Upper lobe of left lung (tissue), 6 donors: ENCODE measurements around the gene TBC1D8. TPM values are rescaled to one million over a fixed set of nuclear protein-coding genes. Genes with fewer than 3 reads are reported as not detected.

ENCODE experiments used
- ATAC-seq, 2 donors: fragments of 200-7000 bp; cut with Tn5 transposase; one replicate each; pipeline ENCODE4 v1.9.1; 2022; ENCODE audit warnings: mild to moderate bottlenecking in 2 of 2, moderate library complexity in 2 of 2; ENCODE audit not compliant: low FRiP score in 2 of 2
- DNase-seq, 2 donors: peaks; one replicate each; pipeline ENCODE4 v3.0.0-alpha.2; 2019 to 2020
- H3K27ac ChIP-seq, 4 donors: fragments of 200-600 bp; sonication (generic); one replicate each; pipeline ENCODE4 v1.5.1; 2016 to 2019
- H3K27me3 ChIP-seq, 4 donors: fragments of 200-600 bp; sonication (generic); one replicate each; pipeline ENCODE4 v1.5.1; 2017 to 2019
- H3K36me3 ChIP-seq, 4 donors: fragments of 200-600 bp; sonication (generic); one replicate each; pipeline ENCODE4 v1.5.1; 2016 to 2019
- H3K4me1 ChIP-seq, 4 donors: fragments of 200-600 bp; sonication (generic); one replicate each; pipeline ENCODE4 v1.5.1; 2018 to 2019
- H3K4me3 ChIP-seq, 4 donors: fragments of 200-600 bp; sonication (generic); one replicate each; pipeline ENCODE4 v1.5.1; 2017 to 2019; ENCODE audit warnings: mild to moderate bottlenecking in 2 of 4, moderate library complexity in 1 of 4
- H3K9me3 ChIP-seq, 4 donors: fragments of 200-600 bp; sonication (generic); one replicate each; pipeline ENCODE4 v1.5.1; 2018 to 2019
- EP300 ChIP-seq, 4 donors: sonication (generic); formaldehyde crosslinking; IDR thresholded peaks; one replicate each; pipeline ENCODE4 v1.5.1; 2017; ENCODE audit warnings: antibody characterized with exemption in 4 of 4, control low read depth in 2 of 4
- POLR2A ChIP-seq, 4 donors: fragments of 450-650 bp; IDR thresholded peaks; one replicate each; pipeline ENCODE4 v1.5.1; 2016 to 2017; ENCODE audit warnings: antibody characterized with exemption in 4 of 4, mild to moderate bottlenecking in 2 of 4
- POLR2AphosphoS5 ChIP-seq, 2 donors: sonication (generic); formaldehyde crosslinking; IDR thresholded peaks; one replicate each; pipeline ENCODE4 v1.5.1; 2017; ENCODE audit warnings: antibody characterized with exemption in 2 of 2
- WGBS, 2 donors: methylation state at CpG; one replicate each; pipeline ENCODE4 v1.1.5; 2017 to 2018; 5-methylcytosine and 5-hydroxymethylcytosine counted together
- total RNA-seq, 6 donors: library from RNA; depleted of rRNA in 4 of 6; stranded (reverse); fragments of >200 nt in 4 of 6; gene quantifications; one replicate each; pipeline versions ENCODE4 v1.1.0 to v1.2.1, GENCODE V29; 2016 to 2021
- TF ChIP-seq, protein P1 (sequence below), 6 experiments: fragments of 450-650 bp in 4 of 6; fragments of 200-600 bp in 2 of 6; sonication (generic) in 2 of 6; IDR thresholded peaks; one replicate each; pipeline ENCODE4 v1.5.1; 2016 to 2019; ENCODE audit warnings: antibody characterized with exemption in 6 of 6
- donor health status: DM: no; HTN: no; CAD: no; lungs with moderate emphysema.
- donor health status: DM: no; HTN: yes; CAD: no; lungs with severe emphysema.

TBC1D8 gene
- total RNA-seq, 6 donors from 2014 or later: 21.0 to 133 (median 56.8) TPM

DNA sequence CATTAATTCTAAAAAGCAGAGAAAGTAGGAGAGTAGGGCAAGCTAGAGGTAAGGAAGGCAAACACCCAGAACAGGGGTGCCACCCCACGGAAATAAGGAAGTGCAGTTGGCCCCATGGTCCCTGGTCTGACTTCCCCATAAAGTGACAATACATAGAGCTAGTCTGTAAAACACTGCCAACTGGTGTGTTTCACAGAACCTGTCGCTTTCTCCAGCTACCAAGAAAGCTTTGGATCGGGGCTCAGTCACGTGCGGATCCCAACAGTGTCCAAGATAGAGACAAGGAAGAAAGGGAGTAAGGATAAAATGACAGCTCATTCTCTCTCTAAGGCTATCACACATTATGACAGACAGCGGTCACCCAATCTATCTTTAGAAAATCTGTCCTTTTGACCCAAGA, 36.4 kb downstream of the TBC1D8 start:
- Histone ChIP-seq H3K4me1 (peaks cover 54 to 86% (median 72%) of the 10 kb centered on the region in 4 donors), H3K36me3 (no peaks in the 10 kb centered on the region), H3K9me3 (no peaks in the 10 kb centered on the region), H3K27ac (peak overlapping the region; percentile 33 to 78 (median 62)), H3K4me3 (no peak overlapping the region), H3K27me3 (no peaks in the 10 kb centered on the region)
- 63 to 69% methylated on average over 6 of the region's 6 CpGs for WGBS, 2 donors
- peak in 1 of 2 donors; percentile 62 for ATAC-seq
- DNase-seq: peak in 1 of 2 donors; percentile 73
- no peak for TF ChIP-seq POLR2AphosphoS5 (IDR thresholded peaks at IDR 0.05)
- TF ChIP-seq EP300 (IDR thresholded peaks at IDR 0.05): no peak
- TF ChIP-seq, protein P1, sequence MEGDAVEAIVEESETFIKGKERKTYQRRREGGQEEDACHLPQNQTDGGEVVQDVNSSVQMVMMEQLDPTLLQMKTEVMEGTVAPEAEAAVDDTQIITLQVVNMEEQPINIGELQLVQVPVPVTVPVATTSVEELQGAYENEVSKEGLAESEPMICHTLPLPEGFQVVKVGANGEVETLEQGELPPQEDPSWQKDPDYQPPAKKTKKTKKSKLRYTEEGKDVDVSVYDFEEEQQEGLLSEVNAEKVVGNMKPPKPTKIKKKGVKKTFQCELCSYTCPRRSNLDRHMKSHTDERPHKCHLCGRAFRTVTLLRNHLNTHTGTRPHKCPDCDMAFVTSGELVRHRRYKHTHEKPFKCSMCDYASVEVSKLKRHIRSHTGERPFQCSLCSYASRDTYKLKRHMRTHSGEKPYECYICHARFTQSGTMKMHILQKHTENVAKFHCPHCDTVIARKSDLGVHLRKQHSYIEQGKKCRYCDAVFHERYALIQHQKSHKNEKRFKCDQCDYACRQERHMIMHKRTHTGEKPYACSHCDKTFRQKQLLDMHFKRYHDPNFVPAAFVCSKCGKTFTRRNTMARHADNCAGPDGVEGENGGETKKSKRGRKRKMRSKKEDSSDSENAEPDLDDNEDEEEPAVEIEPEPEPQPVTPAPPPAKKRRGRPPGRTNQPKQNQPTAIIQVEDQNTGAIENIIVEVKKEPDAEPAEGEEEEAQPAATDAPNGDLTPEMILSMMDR (IDR thresholded peaks at IDR 0.05): no peak
- TF ChIP-seq POLR2A (IDR thresholded peaks at IDR 0.05): no peak

DNA sequence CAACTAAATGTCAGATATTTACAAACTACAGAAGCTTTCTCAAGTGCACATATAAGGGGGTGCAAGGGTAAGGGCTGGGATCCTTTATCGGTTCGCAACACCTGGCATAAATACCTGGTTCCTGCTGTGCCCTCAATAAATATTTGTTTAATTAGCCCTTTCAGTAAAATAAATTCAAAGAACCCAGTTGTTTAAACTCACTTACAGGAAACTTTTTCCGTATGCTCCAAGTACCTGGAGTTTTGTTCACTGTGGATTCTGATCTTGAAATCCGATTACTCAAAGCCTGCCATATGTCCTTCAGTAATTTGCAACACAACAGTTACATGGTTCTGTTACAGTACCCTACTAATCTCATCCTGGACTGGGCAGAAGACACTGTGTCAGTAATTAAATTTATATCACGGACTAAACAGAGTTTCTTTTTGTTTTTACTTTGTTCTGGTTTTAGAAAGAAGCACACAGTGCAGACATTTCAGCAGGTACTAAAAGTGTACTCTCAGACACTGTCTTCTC, 36.9 kb downstream of the TBC1D8 start:
- Histone ChIP-seq H3K27me3 (no peaks in the 10 kb centered on the region), H3K36me3 (no peaks in the 10 kb centered on the region), H3K4me3 (no peak overlapping the region), H3K4me1 (peaks cover 53 to 86% (median 70%) of the 10 kb centered on the region in 4 donors), H3K9me3 (no peaks in the 10 kb centered on the region), H3K27ac (peak overlapping the region; percentile 33 to 78 (median 62))
- DNase-seq: no peak
- WGBS, 2 donors: 56 to 62% methylated on average over 5 of the region's 5 CpGs
- no peak for TF ChIP-seq POLR2A (IDR thresholded peaks at IDR 0.05)
- TF ChIP-seq, protein P1 (IDR thresholded peaks at IDR 0.05): no peak
- TF ChIP-seq POLR2AphosphoS5 (IDR thresholded peaks at IDR 0.05): no peak
- TF ChIP-seq EP300 (IDR thresholded peaks at IDR 0.05): no peak
- no peak for ATAC-seq

DNA sequence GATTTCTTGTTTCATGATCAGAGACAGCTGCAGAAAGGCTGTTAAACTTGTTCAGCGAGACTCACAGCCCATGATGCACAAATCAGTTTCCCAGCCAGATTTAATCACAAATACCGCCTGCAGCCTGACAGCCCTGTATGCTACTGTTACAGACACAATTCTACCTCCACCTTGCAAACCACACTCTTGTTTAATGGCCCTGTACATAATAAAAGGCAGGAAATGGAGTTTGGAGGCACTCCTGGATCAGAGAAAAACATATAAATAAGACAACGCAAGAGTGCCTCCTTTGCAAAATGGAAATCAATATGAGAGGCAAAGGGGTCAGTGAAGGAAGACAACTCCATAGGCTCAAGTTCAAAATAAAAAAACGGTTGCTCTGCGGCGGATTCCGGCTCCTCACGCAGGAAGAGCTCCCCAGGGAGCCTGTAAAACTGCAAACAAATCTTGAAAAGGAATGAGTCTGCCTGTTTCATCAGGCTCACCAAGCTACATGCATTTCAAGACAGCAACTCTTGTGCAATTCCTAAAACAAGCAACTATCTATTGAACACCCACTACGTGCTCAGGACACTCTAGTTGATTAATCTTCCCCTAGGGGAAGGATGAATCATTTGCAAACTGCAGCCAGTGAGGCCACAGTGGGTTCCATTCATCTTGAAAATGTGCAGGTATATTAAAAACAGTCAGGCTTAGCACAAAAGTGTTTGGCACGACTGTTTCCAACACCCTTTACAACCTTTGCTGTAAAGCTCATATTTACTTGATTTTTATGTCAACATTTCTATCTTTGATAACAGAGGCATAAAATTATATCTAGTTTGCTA, 37.5 kb downstream of the TBC1D8 start:
- WGBS, 2 donors: 20 to 26% methylated on average over 10 of the region's 10 CpGs
- ATAC-seq: peak in 1 of 2 donors; percentile 45
- peak overlapping the region; percentile 33 to 78 (median 62) for H3K27ac ChIP-seq

DNA sequence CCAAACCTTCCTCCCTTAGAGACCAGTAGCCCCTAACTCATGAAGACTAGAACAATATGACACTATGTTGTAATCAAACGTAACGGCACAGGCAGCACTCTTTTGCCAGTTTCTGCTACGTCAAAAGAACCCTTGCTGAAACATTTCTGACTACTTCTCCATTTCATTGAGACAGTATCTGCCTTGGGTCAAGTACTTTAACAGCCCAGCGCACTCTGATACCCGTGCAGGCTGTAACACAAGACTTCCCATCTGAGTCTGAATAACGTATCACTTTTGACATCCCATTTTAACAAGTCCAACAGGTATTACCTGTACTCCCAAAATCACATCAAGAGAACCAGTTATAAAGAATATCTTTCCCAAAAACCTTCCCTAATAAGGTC, 38.4 kb downstream of the TBC1D8 start:
- ATAC-seq (peak in 1 of 2 donors; percentile 38), DNase-seq (peak in 1 of 2 donors; percentile 42)
- no peaks in the 10 kb centered on the region for H3K27me3 ChIP-seq
- H3K9me3 ChIP-seq: no peaks in the 10 kb centered on the region
- H3K27ac ChIP-seq: peak overlapping the region; percentile 22 to 62 (median 40)
- TF ChIP-seq POLR2A (IDR thresholded peaks at IDR 0.05): peak in 1 of 4 donors; percentile 34
- no peak for TF ChIP-seq POLR2AphosphoS5 (IDR thresholded peaks at IDR 0.05)
- TF ChIP-seq EP300 (IDR thresholded peaks at IDR 0.05): no peak
- no peak overlapping the region for H3K4me3 ChIP-seq
- no peaks in the 10 kb centered on the region for H3K36me3 ChIP-seq
- 43 to 44% methylated on average over 6 of the region's 6 CpGs for WGBS, 2 donors
- peaks cover 44 to 75% (median 57%) of the 10 kb centered on the region in 4 donors for H3K4me1 ChIP-seq

More for the DNA sequence above, 37.5 kb downstream of the TBC1D8 start:
- Histone ChIP-seq H3K4me3 (no peak overlapping the region), H3K27me3 (no peaks in the 10 kb centered on the region), H3K9me3 (no peaks in the 10 kb centered on the region), H3K36me3 (no peaks in the 10 kb centered on the region), H3K4me1 (peaks cover 47 to 83% (median 66%) of the 10 kb centered on the region in 4 donors)
- DNase-seq: no peak
- TF ChIP-seq POLR2AphosphoS5 (IDR thresholded peaks at IDR 0.05): peak in 1 of 2 donors; percentile 34
- TF ChIP-seq EP300 (IDR thresholded peaks at IDR 0.05): peak in 1 of 4 donors; percentile 56
- TF ChIP-seq, protein P1 (IDR thresholded peaks at IDR 0.05): no peak
- no peak for TF ChIP-seq POLR2A (IDR thresholded peaks at IDR 0.05)
